Thymus (tissue), 11 donors: ENCODE measurements around the gene SAA2. TPM values are rescaled to one million over a fixed set of nuclear protein-coding genes. Genes with fewer than 3 reads are reported as not detected.
"Not testable (repeated sequence)": the region's sequence is repeated elsewhere in the genome, so short reads cannot be mapped to it uniquely, and the experiment has no call there.

Source experiments
- DNase-seq, 9 donors: peaks; one replicate each; pipeline ENCODE4 v3.0.0-alpha.2; 2013; ENCODE audit warnings: low spot score in 9 of 9, low read depth in 6 of 9, missing footprints in 1 of 9
- H3K27ac ChIP-seq, 2 donors: one replicate each; pipeline ENCODE4 v1.5.1; 2013; ENCODE audit warnings: control low read depth in 1 of 2, low read depth in 1 of 2, low read length in 1 of 2, mild to moderate bottlenecking in 1 of 2, moderate library complexity in 1 of 2
- H3K27me3 ChIP-seq, 2 donors: one replicate each; pipeline ENCODE4 v1.5.1; 2013; ENCODE audit warnings: low read length in 1 of 2; ENCODE audit not compliant: control insufficient read depth in 2 of 2, insufficient read depth in 1 of 2
- H3K36me3 ChIP-seq, 2 donors: one replicate each; pipeline ENCODE4 v1.5.1; 2013; ENCODE audit warnings: low read length in 1 of 2, mild to moderate bottlenecking in 1 of 2, moderate library complexity in 1 of 2; ENCODE audit not compliant: control insufficient read depth in 2 of 2, insufficient read depth in 2 of 2
- H3K4me1 ChIP-seq, 2 donors: one replicate each; pipeline ENCODE4 v1.5.1; 2013; ENCODE audit warnings: low read length in 2 of 2; ENCODE audit not compliant: control insufficient read depth in 2 of 2, insufficient read depth in 2 of 2
- H3K4me3 ChIP-seq, 2 donors: one replicate each; pipeline ENCODE4 v1.5.1; 2013; ENCODE audit warnings: low read length in 2 of 2, control low read depth in 1 of 2, mild to moderate bottlenecking in 1 of 2
- H3K9me3 ChIP-seq, 2 donors: one replicate each; pipeline ENCODE4 v1.5.1; 2013; ENCODE audit warnings: low read length in 1 of 2, mild to moderate bottlenecking in 1 of 2; ENCODE audit not compliant: control insufficient read depth in 2 of 2, insufficient read depth in 1 of 2
- WGBS: extraction: QIAGEN DNeasy Blood & Tissue Kit; methylation state at CpG from one replicate; pipeline ENCODE4 v1.1.7; 2013; 5-methylcytosine and 5-hydroxymethylcytosine counted together
- polyA plus RNA-seq: library from polyadenylated mRNA; stranded (reverse); fragments of 200-250 nt; gene quantifications from one replicate; pipeline ENCODE4 v1.2.3, GENCODE V29; 2013
- total RNA-seq: library from RNA; stranded (reverse); fragments of 120-200 nt; gene quantifications from one replicate; pipeline ENCODE4 v1.2.4, GENCODE V29; 2013
- donor health status: healthy.

Gene SAA2
- total and polyA plus RNA-seq, 2 donors, result 7.9 to 605 TPM

DNA sequence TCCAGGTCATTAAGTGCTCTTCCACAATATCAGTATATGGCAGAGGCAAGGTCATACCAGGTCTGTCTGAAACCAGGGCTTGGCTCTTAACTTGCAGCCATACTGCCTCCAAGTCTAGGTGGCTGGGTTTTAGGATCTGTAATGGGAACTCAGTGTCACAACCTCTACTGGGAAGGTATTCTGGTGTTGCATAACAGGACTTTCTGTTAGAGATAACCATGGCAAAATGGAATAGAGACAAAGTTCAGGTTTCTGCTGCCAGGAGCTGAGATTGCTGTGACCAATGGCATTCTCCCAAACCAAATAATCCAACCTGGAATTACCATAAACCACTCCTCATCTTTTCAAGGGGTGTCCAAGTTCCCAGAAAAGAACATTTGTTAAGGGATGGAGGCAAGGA lies 10.8 kb upstream of the SAA2 start:
- no peaks in the 10 kb centered on the region for H3K9me3 ChIP-seq
- peaks cover 0 to 2% of the 10 kb centered on the region in 2 donors for H3K27me3 ChIP-seq
- DNase-seq, result no peak
- no peak overlapping the region for H3K4me3 ChIP-seq
- H3K36me3 ChIP-seq, result no peaks in the 10 kb centered on the region
- no peaks in the 10 kb centered on the region for H3K4me1 ChIP-seq
- H3K27ac ChIP-seq, result no peak overlapping the region

DNA sequence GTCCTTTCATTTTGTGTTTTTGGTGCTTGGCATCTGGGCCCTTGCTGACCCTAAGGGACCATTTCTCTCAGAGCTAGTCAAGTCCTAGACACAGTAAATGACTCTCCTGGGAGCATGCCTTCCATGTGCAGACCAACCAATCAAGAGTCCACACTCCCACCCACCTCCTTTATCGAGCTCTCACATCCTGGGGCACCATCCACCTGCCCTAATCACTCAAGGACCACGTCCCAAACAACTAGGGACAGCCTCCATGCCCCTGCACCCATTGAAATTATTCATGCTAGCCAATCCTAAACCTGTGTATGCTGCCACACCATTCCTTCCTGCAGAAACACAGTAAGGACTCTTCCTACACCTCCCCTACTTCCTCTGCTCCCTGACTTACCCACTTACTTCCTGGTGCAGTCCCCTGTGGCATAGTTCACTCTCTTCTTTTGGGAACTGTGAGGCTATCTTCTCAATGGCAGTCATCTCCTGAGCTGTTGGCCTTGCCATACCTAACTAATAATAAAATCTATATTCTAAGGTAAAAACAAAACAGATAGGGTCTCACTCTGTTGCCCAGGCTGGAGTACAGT lies 6.4 kb upstream of the SAA2 start:
- Histone ChIP-seq H3K27ac (no peak overlapping the region), H3K36me3 (no peaks in the 10 kb centered on the region), H3K4me1 (no peaks in the 10 kb centered on the region), H3K27me3 (peaks cover 2% of the 10 kb centered on the region in 2 donors), H3K9me3 (no peaks in the 10 kb centered on the region), H3K4me3 (no peak overlapping the region)
- DNase-seq, result no peak
- WGBS, result 81% methylated on average over 2 of the region's 2 CpGs

DNA sequence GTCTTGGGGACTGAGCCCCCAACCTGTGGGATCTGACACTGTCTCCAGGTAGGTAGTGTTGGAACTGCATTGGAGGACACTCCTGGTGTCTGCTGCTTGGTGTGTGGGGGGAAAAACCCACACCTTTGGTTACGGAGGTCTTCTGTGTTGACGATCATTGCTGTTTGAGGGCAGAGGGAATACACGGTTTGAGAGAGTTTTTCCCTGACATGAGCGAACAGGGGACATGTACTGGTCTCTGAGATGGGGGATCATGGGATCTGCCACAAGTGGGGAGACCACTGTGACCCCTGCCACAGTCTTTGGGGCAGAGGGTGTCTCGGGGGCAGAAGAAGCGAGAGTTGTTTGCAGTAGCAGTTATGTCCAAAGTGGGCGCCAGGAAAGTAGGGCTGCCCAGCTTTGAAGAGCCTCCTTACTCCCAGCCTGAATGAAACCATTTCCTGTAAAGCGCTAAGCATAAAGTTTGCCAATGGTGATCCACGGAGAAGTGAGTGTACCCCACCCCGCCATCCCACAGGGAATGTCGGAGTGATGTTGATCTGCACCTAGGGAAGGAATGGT lies 5.4 kb upstream of the SAA2 start:
- WGBS, result 86% methylated on average over 11 of the region's 11 CpGs
- H3K4me1 ChIP-seq, result no peaks in the 10 kb centered on the region
- no peaks in the 10 kb centered on the region for H3K9me3 ChIP-seq
- H3K27me3 ChIP-seq, result peaks cover 2% of the 10 kb centered on the region in 2 donors
- no peak for DNase-seq
- H3K36me3 ChIP-seq, result no peaks in the 10 kb centered on the region
- H3K27ac ChIP-seq, result no peak overlapping the region
- no peak overlapping the region for H3K4me3 ChIP-seq

DNA sequence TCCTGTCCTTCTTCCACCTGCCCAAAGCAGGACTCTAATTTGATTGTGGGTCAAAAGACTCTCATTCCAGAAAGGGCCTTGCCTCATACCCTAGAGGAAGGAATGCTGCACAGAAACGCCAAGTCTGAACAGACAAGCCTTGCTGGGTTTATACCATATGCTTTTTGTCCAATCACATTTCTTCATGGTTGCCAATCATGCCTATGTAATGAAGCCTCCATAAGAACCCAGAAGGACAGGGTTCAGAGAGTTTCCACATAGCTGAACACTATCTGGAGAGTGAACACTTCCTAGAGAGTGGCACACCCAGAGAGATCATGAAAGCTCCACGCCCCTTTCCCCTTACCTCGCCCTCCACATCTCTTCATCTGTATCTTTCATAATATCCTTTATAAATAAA lies 4.8 kb upstream of the SAA2 start:
- no peaks in the 10 kb centered on the region for H3K4me1 ChIP-seq
- no peak for DNase-seq
- no peaks in the 10 kb centered on the region for H3K36me3 ChIP-seq
- peaks cover 2% of the 10 kb centered on the region in 2 donors for H3K27me3 ChIP-seq
- H3K4me3 ChIP-seq, result no peak overlapping the region
- WGBS, result 95% methylated on average over 3 of the region's 3 CpGs
- no peak overlapping the region for H3K27ac ChIP-seq
- H3K9me3 ChIP-seq, result no peaks in the 10 kb centered on the region

DNA sequence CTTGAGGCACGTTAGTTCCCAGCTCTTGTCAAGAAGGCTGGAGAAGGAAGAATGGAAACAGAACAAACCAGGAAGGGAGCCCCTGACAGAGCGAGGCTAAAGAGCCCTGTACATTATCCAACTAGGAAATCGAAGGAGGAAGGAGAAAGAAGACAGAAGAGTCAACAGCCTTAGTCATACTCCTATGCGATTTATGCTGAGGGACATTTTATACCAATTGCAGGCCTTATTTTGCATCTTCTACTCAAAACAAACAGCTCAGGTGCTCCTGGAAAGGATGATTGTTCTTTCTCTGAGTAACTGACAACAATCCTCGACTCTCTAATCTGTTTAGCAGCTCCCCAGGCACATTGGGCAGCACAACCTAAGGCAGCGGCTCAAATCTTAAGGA lies 1.3 kb downstream of the SAA2 start:
- H3K27me3 ChIP-seq, H3K4me3 ChIP-seq, DNase-seq, H3K4me1 ChIP-seq, H3K36me3 ChIP-seq, H3K27ac ChIP-seq, H3K9me3 ChIP-seq: not testable (repeated sequence)
- 73% methylated on average over 4 of the region's 6 CpGs for WGBS

DNA sequence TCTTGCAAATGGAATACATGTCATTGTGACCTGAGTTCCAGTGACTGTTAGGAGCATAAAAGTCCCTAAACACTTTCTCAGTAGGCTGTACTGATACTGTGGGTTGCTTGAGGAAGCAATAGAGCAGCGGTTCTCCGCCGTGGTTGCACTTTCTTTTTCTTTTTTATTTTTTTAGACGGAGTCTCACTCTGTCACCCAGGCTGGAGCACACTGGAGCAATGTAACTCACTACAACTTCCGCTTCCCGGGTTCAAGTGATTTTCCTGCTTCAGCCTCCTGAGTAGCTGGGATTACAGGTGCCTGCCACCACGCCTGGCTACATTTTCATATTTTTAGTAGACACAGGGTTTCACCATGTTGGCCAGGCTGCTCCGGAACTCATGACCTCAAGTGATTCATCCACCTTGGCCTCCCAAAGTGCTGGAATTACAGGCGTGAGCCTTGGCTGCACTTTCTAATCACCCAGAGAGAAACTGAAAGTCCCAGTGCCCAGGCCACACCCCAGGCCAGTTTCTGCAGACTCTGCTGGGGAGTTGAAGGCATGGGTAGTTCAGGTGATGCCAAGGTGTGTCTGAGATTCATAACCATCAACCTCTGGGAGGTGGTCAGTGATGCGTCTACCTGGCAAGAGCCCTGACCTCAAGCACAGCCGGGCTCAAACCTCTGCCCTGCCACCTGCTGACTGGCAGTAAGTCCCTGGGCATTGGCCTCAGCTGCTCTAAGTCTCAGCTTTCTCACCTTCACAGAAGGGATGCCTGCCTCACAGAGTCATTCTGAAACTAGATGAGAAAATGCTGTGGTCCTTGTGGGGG lies 1.9 kb downstream of the SAA2 start:
- not testable (repeated sequence) for H3K27ac ChIP-seq
- WGBS, result 69% methylated on average over 10 of the region's 11 CpGs

DNA sequence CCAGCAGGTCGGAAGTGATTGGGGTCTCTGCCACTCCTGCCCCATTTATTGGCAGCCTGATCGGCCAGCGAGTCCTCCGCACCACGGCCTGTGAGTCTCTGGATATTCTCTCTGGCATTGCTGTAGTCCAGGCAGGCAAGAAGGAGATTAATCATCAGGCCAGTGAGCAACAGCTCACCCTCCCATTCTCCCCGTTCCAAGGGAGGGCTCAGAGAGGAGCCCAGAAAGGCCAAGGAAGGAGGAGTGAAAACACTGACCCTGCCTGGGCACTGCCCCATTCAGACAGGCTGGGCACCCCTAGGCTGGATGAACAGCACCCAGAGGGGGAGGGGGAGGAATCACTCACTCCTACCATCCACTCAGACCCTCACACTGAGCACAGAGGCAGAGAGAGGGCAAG lies 3.1 kb downstream of the SAA2 start:
- H3K27me3 ChIP-seq, result no peaks in the 10 kb centered on the region

More for the DNA sequence above, 1.9 kb downstream of the SAA2 start:
- not testable (repeated sequence) for H3K36me3 ChIP-seq, DNase-seq, H3K27me3 ChIP-seq, H3K4me1 ChIP-seq, H3K9me3 ChIP-seq, H3K4me3 ChIP-seq

DNA sequence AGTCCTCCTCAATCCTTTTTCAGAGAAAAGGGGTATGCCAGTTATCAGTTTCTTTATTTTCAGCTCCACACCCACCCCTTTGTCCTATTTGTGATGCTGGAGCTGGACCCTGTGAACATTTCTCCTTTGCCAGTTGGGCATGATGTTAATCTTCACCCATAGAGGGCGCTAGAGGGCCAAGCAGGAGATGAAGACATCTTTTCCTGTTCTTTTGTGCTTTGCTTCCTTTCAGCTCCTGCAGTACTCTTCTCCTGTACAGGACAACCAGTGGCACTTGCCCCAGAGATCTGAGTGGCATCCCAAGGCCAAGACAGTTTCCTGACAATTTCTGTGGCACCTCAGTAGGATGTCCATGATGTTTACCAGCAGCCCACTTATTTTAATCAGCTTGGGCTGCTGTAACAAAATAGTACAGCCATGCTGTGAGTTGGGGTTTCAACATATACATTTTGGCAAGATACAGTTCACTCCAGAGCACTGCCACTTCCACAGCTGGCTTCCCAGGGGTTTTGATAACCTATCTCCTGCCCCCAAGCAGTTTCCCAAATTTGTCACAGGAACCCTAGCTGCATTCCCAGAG lies 4.6 kb downstream of the SAA2 start:
- Histone ChIP-seq H3K4me1 (no peaks in the 10 kb centered on the region), H3K4me3 (no peak overlapping the region), H3K9me3 (no peaks in the 10 kb centered on the region), H3K27ac (no peak overlapping the region), H3K36me3 (no peaks in the 10 kb centered on the region), H3K27me3 (peaks cover 0 to 4% of the 10 kb centered on the region in 2 donors)
- WGBS, result 0% methylated on average over 1 of the region's 1 CpG
- peak; percentile 19 to 78 (median 61) for DNase-seq

More for the DNA sequence above, 3.1 kb downstream of the SAA2 start:
- Histone ChIP-seq H3K4me3 (no peak overlapping the region), H3K27ac (no peak overlapping the region), H3K9me3 (no peaks in the 10 kb centered on the region), H3K4me1 (no peaks in the 10 kb centered on the region), H3K36me3 (no peaks in the 10 kb centered on the region)
- WGBS, result 80% methylated on average over 6 of the region's 6 CpGs
- DNase-seq, result no peak

DNA sequence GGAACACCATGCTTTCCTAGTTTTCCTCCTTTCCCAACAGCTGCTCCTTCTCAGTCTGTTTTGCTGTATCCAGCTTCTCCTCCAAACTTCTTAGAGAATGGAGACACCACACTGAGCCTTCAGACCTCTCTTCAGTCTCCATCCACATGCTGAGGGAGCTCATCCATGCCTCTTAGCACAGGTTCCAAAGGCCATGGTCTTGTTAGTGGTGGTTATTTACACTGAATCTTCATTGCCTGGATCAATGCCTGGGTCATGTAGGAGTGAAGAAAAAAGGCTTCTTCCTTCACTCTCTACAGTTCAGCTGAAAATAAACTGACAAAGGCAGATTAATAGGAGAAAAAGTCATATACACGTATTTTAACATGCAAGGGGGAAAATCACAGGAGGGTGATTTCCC lies 8.8 kb downstream of the SAA2 start:
- H3K36me3 ChIP-seq, result no peaks in the 10 kb centered on the region
- H3K4me1 ChIP-seq, result no peaks in the 10 kb centered on the region
- peaks cover 0 to 6% of the 10 kb centered on the region in 2 donors for H3K27me3 ChIP-seq
- H3K27ac ChIP-seq, result no peak overlapping the region
- no peak overlapping the region for H3K4me3 ChIP-seq
- 95% methylated on average over 1 of the region's 1 CpG for WGBS
- no peak for DNase-seq
- no peaks in the 10 kb centered on the region for H3K9me3 ChIP-seq
